GM23338 (cell line): ENCODE results near the gene CD80. TPM values are rescaled to one million over a fixed set of nuclear protein-coding genes. Genes with fewer than 3 reads are reported as not detected.
A peak's percentile ranks its signal among the peaks of the same experiment; 100 is the strongest.

ENCODE experiments used
- ATAC-seq: fragments of 200-7000 bp; cut with Tn5 transposase; 3 replicates; pipeline ENCODE4 v1.9.1; 2020
- DNase-seq: peaks from one replicate; pipeline ENCODE4 v3.0.0-alpha.2; 2015; ENCODE audit warnings: low spot score
- H2AFZ ChIP-seq: fragments of 200-600 bp; sonication (generic); 2 replicates; pipeline ENCODE4 v1.8.0; 2016; ENCODE audit warnings: antibody characterized with exemption, mild to moderate bottlenecking, moderate library complexity
- H3F3A ChIP-seq: fragments of 200-600 bp; sonication (generic); replicated peaks from 2 replicates; pipeline ENCODE4 v1.8.0; 2017; ENCODE audit warnings: antibody characterized with exemption, mixed run types, low read depth
- H3K27ac ChIP-seq: fragments of 200-600 bp; sonication (generic); 2 replicates; pipeline ENCODE4 v1.6.1; 2016; ENCODE audit warnings: low read depth
- H3K27me3 ChIP-seq: fragments of 200-600 bp; sonication (generic); 2 replicates; pipeline ENCODE4 v1.8.0; 2016; ENCODE audit warnings: mild to moderate bottlenecking, mixed run types, moderate library complexity; ENCODE audit not compliant: insufficient read depth
- H3K36me3 ChIP-seq: fragments of 200-600 bp; sonication (generic); 2 replicates; pipeline ENCODE4 v1.8.0; 2016; ENCODE audit warnings: mild to moderate bottlenecking; ENCODE audit not compliant: insufficient read depth
- H3K4me1 ChIP-seq: fragments of 200-600 bp; sonication (generic); 2 replicates; pipeline ENCODE4 v1.8.0; 2016; ENCODE audit warnings: mild to moderate bottlenecking, moderate library complexity; ENCODE audit not compliant: insufficient read depth
- H3K4me2 ChIP-seq: fragments of 200-600 bp; sonication (generic); 2 replicates; pipeline ENCODE4 v1.7.1; 2017; ENCODE audit warnings: mixed run types
- H3K4me3 ChIP-seq: fragments of 200-600 bp; sonication (generic); 2 replicates; pipeline ENCODE4 v1.6.1; 2016; ENCODE audit warnings: mixed run types
- H3K79me2 ChIP-seq: fragments of 200-600 bp; sonication (generic); replicated peaks from 2 replicates; pipeline ENCODE4 v1.8.0; 2017; ENCODE audit warnings: mild to moderate bottlenecking; ENCODE audit not compliant: insufficient read depth
- H3K9me2 ChIP-seq: fragments of 200-600 bp; sonication (generic); 2 replicates; pipeline ENCODE4 v1.8.0; 2017; ENCODE audit not compliant: insufficient read depth
- H4K20me1 ChIP-seq: fragments of 200-600 bp; sonication (generic); replicated peaks from 2 replicates; pipeline ENCODE4 v1.8.0; 2017; ENCODE audit warnings: mild to moderate bottlenecking; ENCODE audit not compliant: insufficient read depth
- H3K27ac Mint-ChIP-seq: 2 replicates; pipeline ENCODE4 v1.8.0; 2020; ENCODE audit warnings: inconsistent platforms, mild to moderate bottlenecking, moderate library complexity, mixed read lengths
- H3K27me3 Mint-ChIP-seq: 3 replicates; pipeline ENCODE4 v1.8.0; 2022; ENCODE audit warnings: low read depth, mild to moderate bottlenecking, moderate library complexity, mixed read lengths, inconsistent platforms; ENCODE audit not compliant: insufficient read depth, poor library complexity
- H3K36me3 Mint-ChIP-seq: 3 replicates; pipeline ENCODE4 v1.8.0; 2021; ENCODE audit warnings: low read depth, mild to moderate bottlenecking, inconsistent platforms, moderate library complexity, mixed read lengths
- H3K4me1 Mint-ChIP-seq: 3 replicates; pipeline ENCODE4 v1.8.0; 2020; ENCODE audit warnings: mild to moderate bottlenecking, inconsistent platforms, mixed read lengths
- H3K4me3 Mint-ChIP-seq: 3 replicates; pipeline ENCODE4 v1.8.0; 2021; ENCODE audit warnings: moderate library complexity, mild to moderate bottlenecking, inconsistent platforms, mixed read lengths
- H3K9me3 Mint-ChIP-seq: 3 replicates; pipeline ENCODE4 v1.8.0; 2020; ENCODE audit warnings: moderate library complexity, mild to moderate bottlenecking, inconsistent platforms, mixed read lengths
- CREB1 ChIP-seq: fragments of 250-450 bp; sonication (Bioruptor Pico); IDR thresholded peaks from 2 replicates; pipeline ENCODE4 v1.5.0; 2020; ENCODE audit warnings: low read depth, mild to moderate bottlenecking, moderate library complexity
- EZH2 ChIP-seq: fragments of 200-600 bp; sonication (generic); IDR thresholded peaks from one replicate; pipeline ENCODE4 v1.8.0; 2017; ENCODE audit warnings: antibody characterized with exemption, mild to moderate bottlenecking, low read depth; ENCODE audit not compliant: unreplicated experiment
- EZH2phosphoT487 ChIP-seq: fragments of 200-600 bp; sonication (generic); IDR thresholded peaks from one replicate; pipeline ENCODE4 v1.8.1; 2018; ENCODE audit warnings: antibody characterized with exemption; ENCODE audit not compliant: unreplicated experiment
- JUNB ChIP-seq: IDR thresholded peaks from one replicate; pipeline ENCODE4 v1.6.1; 2016; ENCODE audit warnings: antibody characterized with exemption; ENCODE audit not compliant: unreplicated experiment
- NANOG ChIP-seq: IDR thresholded peaks from 2 replicates; pipeline ENCODE4 v1.6.1; 2016; ENCODE audit warnings: antibody characterized with exemption, borderline replicate concordance
- POLR2AphosphoS5 ChIP-seq: IDR thresholded peaks from 2 replicates; pipeline ENCODE4 v1.6.1; 2016; ENCODE audit warnings: antibody characterized with exemption, low read depth
- STAT1 ChIP-seq: IDR thresholded peaks from one replicate; pipeline ENCODE4 v1.6.1; 2016; ENCODE audit warnings: antibody characterized with exemption; ENCODE audit not compliant: unreplicated experiment
- ZNF114 ChIP-seq: fragments of 250-450 bp; sonication (Bioruptor Pico); IDR thresholded peaks from 2 replicates; pipeline ENCODE4 v1.5.0; 2020; ENCODE audit warnings: mild to moderate bottlenecking, moderate library complexity
- ZNF331 ChIP-seq: fragments of 250-450 bp; sonication (Bioruptor Pico); IDR thresholded peaks from 2 replicates; pipeline ENCODE4 v1.5.0; 2020; ENCODE audit warnings: low read depth, mild to moderate bottlenecking, moderate library complexity
- polyA plus RNA-seq: library from polyadenylated mRNA; unstranded; fragments of >200 nt; fragmentation: Nextera tagmentation; extraction: Ambion mirVana; gene quantifications from 2 replicates; pipeline ENCODE4 v1.2.1, GENCODE V29; 2016
- total RNA-seq: library from RNA; depleted of rRNA; stranded (reverse); fragments of >200 nt; shearing (Covaris generic); gene quantifications from 2 replicates; pipeline ENCODE4 v1.2.3, GENCODE V29; 2014
- TF ChIP-seq, protein P1 (sequence below): IDR thresholded peaks from one replicate; pipeline ENCODE4 v1.6.1; 2018; ENCODE audit warnings: antibody characterized with exemption; ENCODE audit not compliant: unreplicated experiment
- TF ChIP-seq, protein P2 (sequence below), 2 experiments: fragments of 200-600 bp in 1 of 2; sonication (generic) in 1 of 2; conservative IDR thresholded peaks; 2 replicates each; pipeline versions ENCODE4 v1.5.1 to v1.6.1; 2016 to 2017; ENCODE audit warnings: antibody characterized with exemption in 2 of 2, low read depth in 2 of 2, mild to moderate bottlenecking in 2 of 2, moderate library complexity in 1 of 2
- TF ChIP-seq, protein P3 (sequence below): fragments of 250-450 bp; sonication (Bioruptor Pico); IDR thresholded peaks from 2 replicates; pipeline ENCODE4 v1.5.0; 2020; ENCODE audit warnings: mild to moderate bottlenecking, moderate library complexity
- TF ChIP-seq, protein P4 (sequence below): IDR thresholded peaks from 2 replicates; pipeline ENCODE4 v1.6.1; 2016; ENCODE audit warnings: antibody characterized with exemption

CD80 gene
- total and polyA plus RNA-seq, 2 experiments from 2014 or later, result not detected

DNA sequence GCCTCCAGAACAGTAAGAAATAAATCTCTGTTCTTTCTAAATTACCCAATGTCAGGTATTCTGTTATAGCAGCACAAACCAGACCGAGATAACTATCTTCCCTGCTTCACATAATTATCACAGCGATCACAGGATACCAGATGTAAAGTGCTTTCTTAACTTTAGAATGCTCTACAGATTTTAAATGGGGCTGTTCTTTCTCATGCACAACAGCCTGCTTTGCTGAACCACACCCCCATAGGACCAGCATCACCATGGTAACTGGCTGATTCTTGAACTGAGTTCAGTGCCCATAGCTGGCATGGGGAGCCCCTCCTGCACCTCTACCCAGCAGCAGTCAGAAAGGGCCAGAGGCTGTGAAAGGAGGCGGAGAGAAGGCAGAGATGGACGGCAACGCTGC is 7.8 kb downstream of the CD80 start:
- H3K27ac Mint-ChIP-seq, result no peak overlapping the region

More for the DNA sequence above, 7.8 kb downstream of the CD80 start:
- peaks cover 2% of the 10 kb centered on the region; the same call in 1 of the 2 replicates for H3K4me1 ChIP-seq
- no peak overlapping the region for H3K4me3 ChIP-seq
- H3F3A ChIP-seq, result no peaks in the 10 kb centered on the region
- no peaks in the 10 kb centered on the region for H3K9me2 ChIP-seq
- no peaks in the 10 kb centered on the region for H3K79me2 ChIP-seq
- peaks cover 2% of the 10 kb centered on the region; the same call in 2 of the 3 replicates for H3K4me1 Mint-ChIP-seq
- no peaks in the 10 kb centered on the region for H4K20me1 ChIP-seq
- no peaks in the 10 kb centered on the region for H3K36me3 Mint-ChIP-seq
- no peak for TF ChIP-seq CREB1 (CRISPR knock-in tag)
- TF ChIP-seq, protein P1, sequence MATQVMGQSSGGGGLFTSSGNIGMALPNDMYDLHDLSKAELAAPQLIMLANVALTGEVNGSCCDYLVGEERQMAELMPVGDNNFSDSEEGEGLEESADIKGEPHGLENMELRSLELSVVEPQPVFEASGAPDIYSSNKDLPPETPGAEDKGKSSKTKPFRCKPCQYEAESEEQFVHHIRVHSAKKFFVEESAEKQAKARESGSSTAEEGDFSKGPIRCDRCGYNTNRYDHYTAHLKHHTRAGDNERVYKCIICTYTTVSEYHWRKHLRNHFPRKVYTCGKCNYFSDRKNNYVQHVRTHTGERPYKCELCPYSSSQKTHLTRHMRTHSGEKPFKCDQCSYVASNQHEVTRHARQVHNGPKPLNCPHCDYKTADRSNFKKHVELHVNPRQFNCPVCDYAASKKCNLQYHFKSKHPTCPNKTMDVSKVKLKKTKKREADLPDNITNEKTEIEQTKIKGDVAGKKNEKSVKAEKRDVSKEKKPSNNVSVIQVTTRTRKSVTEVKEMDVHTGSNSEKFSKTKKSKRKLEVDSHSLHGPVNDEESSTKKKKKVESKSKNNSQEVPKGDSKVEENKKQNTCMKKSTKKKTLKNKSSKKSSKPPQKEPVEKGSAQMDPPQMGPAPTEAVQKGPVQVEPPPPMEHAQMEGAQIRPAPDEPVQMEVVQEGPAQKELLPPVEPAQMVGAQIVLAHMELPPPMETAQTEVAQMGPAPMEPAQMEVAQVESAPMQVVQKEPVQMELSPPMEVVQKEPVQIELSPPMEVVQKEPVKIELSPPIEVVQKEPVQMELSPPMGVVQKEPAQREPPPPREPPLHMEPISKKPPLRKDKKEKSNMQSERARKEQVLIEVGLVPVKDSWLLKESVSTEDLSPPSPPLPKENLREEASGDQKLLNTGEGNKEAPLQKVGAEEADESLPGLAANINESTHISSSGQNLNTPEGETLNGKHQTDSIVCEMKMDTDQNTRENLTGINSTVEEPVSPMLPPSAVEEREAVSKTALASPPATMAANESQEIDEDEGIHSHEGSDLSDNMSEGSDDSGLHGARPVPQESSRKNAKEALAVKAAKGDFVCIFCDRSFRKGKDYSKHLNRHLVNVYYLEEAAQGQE, result no peak
- TF ChIP-seq ZNF331 (CRISPR knock-in tag), result no peak
- TF ChIP-seq, protein P2, sequence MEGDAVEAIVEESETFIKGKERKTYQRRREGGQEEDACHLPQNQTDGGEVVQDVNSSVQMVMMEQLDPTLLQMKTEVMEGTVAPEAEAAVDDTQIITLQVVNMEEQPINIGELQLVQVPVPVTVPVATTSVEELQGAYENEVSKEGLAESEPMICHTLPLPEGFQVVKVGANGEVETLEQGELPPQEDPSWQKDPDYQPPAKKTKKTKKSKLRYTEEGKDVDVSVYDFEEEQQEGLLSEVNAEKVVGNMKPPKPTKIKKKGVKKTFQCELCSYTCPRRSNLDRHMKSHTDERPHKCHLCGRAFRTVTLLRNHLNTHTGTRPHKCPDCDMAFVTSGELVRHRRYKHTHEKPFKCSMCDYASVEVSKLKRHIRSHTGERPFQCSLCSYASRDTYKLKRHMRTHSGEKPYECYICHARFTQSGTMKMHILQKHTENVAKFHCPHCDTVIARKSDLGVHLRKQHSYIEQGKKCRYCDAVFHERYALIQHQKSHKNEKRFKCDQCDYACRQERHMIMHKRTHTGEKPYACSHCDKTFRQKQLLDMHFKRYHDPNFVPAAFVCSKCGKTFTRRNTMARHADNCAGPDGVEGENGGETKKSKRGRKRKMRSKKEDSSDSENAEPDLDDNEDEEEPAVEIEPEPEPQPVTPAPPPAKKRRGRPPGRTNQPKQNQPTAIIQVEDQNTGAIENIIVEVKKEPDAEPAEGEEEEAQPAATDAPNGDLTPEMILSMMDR (conservative IDR thresholded peaks at IDR 0.05; ENCODE audit: low read depth in 2 of 2), result no peak
- no peak for TF ChIP-seq POLR2AphosphoS5
- no peak for TF ChIP-seq EZH2
- no peak for TF ChIP-seq EZH2phosphoT487
- no peak for TF ChIP-seq ZNF114
- TF ChIP-seq, protein P3, sequence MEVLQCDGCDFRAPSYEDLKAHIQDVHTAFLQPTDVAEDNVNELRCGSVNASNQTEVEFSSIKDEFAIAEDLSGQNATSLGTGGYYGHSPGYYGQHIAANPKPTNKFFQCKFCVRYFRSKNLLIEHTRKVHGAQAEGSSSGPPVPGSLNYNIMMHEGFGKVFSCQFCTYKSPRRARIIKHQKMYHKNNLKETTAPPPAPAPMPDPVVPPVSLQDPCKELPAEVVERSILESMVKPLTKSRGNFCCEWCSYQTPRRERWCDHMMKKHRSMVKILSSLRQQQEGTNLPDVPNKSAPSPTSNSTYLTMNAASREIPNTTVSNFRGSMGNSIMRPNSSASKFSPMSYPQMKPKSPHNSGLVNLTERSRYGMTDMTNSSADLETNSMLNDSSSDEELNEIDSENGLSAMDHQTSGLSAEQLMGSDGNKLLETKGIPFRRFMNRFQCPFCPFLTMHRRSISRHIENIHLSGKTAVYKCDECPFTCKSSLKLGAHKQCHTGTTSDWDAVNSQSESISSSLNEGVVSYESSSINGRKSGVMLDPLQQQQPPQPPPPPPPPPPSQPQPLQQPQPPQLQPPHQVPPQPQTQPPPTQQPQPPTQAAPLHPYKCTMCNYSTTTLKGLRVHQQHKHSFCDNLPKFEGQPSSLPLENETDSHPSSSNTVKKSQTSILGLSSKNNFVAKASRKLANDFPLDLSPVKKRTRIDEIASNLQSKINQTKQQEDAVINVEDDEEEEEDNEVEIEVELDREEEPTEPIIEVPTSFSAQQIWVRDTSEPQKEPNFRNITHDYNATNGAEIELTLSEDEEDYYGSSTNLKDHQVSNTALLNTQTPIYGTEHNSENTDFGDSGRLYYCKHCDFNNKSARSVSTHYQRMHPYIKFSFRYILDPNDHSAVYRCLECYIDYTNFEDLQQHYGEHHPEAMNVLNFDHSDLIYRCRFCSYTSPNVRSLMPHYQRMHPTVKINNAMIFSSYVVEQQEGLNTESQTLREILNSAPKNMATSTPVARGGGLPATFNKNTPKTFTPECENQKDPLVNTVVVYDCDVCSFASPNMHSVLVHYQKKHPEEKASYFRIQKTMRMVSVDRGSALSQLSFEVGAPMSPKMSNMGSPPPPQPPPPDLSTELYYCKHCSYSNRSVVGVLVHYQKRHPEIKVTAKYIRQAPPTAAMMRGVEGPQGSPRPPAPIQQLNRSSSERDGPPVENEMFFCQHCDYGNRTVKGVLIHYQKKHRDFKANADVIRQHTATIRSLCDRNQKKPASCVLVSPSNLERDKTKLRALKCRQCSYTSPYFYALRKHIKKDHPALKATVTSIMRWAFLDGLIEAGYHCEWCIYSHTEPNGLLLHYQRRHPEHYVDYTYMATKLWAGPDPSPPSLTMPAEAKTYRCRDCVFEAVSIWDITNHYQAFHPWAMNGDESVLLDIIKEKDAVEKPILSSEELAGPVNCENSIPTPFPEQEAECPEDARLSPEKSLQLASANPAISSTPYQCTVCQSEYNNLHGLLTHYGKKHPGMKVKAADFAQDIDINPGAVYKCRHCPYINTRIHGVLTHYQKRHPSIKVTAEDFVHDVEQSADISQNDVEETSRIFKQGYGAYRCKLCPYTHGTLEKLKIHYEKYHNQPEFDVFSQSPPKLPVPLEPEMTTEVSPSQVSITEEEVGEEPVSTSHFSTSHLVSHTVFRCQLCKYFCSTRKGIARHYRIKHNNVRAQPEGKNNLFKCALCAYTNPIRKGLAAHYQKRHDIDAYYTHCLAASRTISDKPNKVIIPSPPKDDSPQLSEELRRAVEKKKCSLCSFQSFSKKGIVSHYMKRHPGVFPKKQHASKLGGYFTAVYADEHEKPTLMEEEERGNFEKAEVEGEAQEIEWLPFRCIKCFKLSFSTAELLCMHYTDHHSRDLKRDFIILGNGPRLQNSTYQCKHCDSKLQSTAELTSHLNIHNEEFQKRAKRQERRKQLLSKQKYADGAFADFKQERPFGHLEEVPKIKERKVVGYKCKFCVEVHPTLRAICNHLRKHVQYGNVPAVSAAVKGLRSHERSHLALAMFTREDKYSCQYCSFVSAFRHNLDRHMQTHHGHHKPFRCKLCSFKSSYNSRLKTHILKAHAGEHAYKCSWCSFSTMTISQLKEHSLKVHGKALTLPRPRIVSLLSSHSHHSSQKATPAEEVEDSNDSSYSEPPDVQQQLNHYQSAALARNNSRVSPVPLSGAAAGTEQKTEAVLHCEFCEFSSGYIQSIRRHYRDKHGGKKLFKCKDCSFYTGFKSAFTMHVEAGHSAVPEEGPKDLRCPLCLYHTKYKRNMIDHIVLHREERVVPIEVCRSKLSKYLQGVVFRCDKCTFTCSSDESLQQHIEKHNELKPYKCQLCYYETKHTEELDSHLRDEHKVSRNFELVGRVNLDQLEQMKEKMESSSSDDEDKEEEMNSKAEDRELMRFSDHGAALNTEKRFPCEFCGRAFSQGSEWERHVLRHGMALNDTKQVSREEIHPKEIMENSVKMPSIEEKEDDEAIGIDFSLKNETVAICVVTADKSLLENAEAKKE (CRISPR knock-in tag), result no peak
- TF ChIP-seq STAT1, result no peak
- TF ChIP-seq, protein P4, sequence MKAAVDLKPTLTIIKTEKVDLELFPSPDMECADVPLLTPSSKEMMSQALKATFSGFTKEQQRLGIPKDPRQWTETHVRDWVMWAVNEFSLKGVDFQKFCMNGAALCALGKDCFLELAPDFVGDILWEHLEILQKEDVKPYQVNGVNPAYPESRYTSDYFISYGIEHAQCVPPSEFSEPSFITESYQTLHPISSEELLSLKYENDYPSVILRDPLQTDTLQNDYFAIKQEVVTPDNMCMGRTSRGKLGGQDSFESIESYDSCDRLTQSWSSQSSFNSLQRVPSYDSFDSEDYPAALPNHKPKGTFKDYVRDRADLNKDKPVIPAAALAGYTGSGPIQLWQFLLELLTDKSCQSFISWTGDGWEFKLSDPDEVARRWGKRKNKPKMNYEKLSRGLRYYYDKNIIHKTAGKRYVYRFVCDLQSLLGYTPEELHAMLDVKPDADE, result no peak
- TF ChIP-seq JUNB, result no peak
- TF ChIP-seq NANOG, result no peak
- peaks cover 4% of the 10 kb centered on the region for H3K27me3 Mint-ChIP-seq
- no peak overlapping the region for H3K4me2 ChIP-seq
- no peak overlapping the region for H3K27ac ChIP-seq
- no peaks in the 10 kb centered on the region for H3K27me3 ChIP-seq
- H3K36me3 ChIP-seq, result no peaks in the 10 kb centered on the region
- no peak for ATAC-seq
- peak overlapping the region; percentile 81 for H2AFZ ChIP-seq
- H3K4me3 Mint-ChIP-seq, result no peak overlapping the region
- DNase-seq, result peak; percentile 17
- H3K9me3 Mint-ChIP-seq, result no peaks in the 10 kb centered on the region
